HepG2 (cell line): ENCODE data around the gene WDCP. TPM values are rescaled to one million over a fixed set of nuclear protein-coding genes. Genes with fewer than 3 reads are reported as not detected.

ENCODE experiments used
- ATAC-seq: fragments of 200-7000 bp; cut with Tn5 transposase; 3 replicates; pipeline ENCODE4 v1.9.1; 2020; ENCODE audit warnings: mild to moderate bottlenecking, moderate library complexity
- BruUV-seq: library from RNA; stranded (reverse); fragments of 400-500 nt; replicated peaks from 2 replicates; lab custom pipeline; 2021; lab: Mats Ljungman, UMichigan
- CTCF ChIA-PET: fragments of 300-600 bp; formaldehyde crosslinking; extraction: SDS; loops from one replicate; lab custom pipeline; 2021; ENCODE audit warnings: low total read pairs, inconsistent platforms, low intra/inter-chr PET ratio; lab: Yijun Ruan, JAX
- POLR2A ChIA-PET: fragments of 350-600 bp; sonication (Branson Sonifier 250); formaldehyde crosslinking; loops from one replicate; lab custom pipeline; 2020; ENCODE audit warnings: antibody characterized with exemption, inconsistent platforms; lab: Yijun Ruan, JAX
- DNase-seq: peaks from one replicate; pipeline ENCODE4 v3.0.0-alpha.2; 2015; ENCODE audit warnings: low spot score
- FAIRE-seq: peaks from 3 replicates; lab custom pipeline; 2011; peaks lifted over from hg19 to GRCh38; lab: Jason Lieb, UNC
- H2AFZ ChIP-seq: one replicate; pipeline ENCODE4 v1.6.1; 2011; ENCODE audit warnings: low read length, inconsistent platforms
- H3K27ac ChIP-seq: fragments of 300-600 bp; 3 replicates; pipeline ENCODE4 v1.8.0; 2011; ENCODE audit warnings: mixed run types, mild to moderate bottlenecking, mixed read lengths, low read length, inconsistent platforms; ENCODE audit not compliant: insufficient read depth; ENCODE audit errors: extremely low read length
- H3K27me3 ChIP-seq, 2 experiments: fragments of 200-600 bp in 1 of 2; 2 replicates in 1 of 2; 3 replicates in 1 of 2; pipeline versions ENCODE4 v1.6.0 to v1.8.0; 2011; ENCODE audit warnings: low read length in 2 of 2, mild to moderate bottlenecking in 2 of 2, moderate library complexity in 2 of 2, inconsistent platforms in 1 of 2; ENCODE audit not compliant: insufficient read depth in 2 of 2, control insufficient read depth in 1 of 2
- H3K36me3 ChIP-seq, 2 experiments: fragments of 200-600 bp in 1 of 2; replicated peaks in 1 of 2; 2 replicates in 1 of 2; 3 replicates in 1 of 2; pipeline versions ENCODE4 v1.5.1 to v1.8.0; 2011; ENCODE audit warnings: low read length in 2 of 2, inconsistent platforms in 1 of 2; ENCODE audit not compliant: insufficient read depth in 2 of 2, control insufficient read depth in 1 of 2
- H3K4me1 ChIP-seq: 2 replicates; pipeline ENCODE4 v1.5.1; 2012; ENCODE audit warnings: low read length, inconsistent platforms; ENCODE audit not compliant: insufficient read depth
- H3K4me2 ChIP-seq: 2 replicates; pipeline ENCODE4 v1.6.0; 2011; ENCODE audit warnings: low read depth, low read length, inconsistent platforms
- H3K4me3 ChIP-seq, 3 experiments: fragments of 200-600 bp in 1 of 3; sonication (generic), shearing (Covaris generic) in 1 of 3; replicated peaks in 1 of 3; 2 replicates each; pipeline ENCODE4 v1.5.1; 2011 to 2016; ENCODE audit warnings: low read length in 3 of 3, inconsistent platforms in 2 of 3, low read depth in 2 of 3, mild to moderate bottlenecking in 2 of 3, control low read depth in 1 of 3, mixed read lengths in 1 of 3; ENCODE audit not compliant: insufficient read depth in 1 of 3
- H3K79me2 ChIP-seq: one replicate; pipeline ENCODE4 v1.6.1; 2011; ENCODE audit warnings: low read length, inconsistent platforms; ENCODE audit not compliant: insufficient read depth
- H3K9ac ChIP-seq: 2 replicates; pipeline ENCODE4 v1.6.0; 2011; ENCODE audit warnings: mild to moderate bottlenecking, low read depth, low read length, inconsistent platforms; ENCODE audit not compliant: insufficient read depth
- H3K9me3 ChIP-seq: 2 replicates; pipeline ENCODE4 v1.5.1; 2012; ENCODE audit warnings: mild to moderate bottlenecking, low read length
- H4K20me1 ChIP-seq: 2 replicates; pipeline ENCODE4 v1.6.0; 2011; ENCODE audit warnings: inconsistent platforms, mild to moderate bottlenecking, low read length, moderate library complexity; ENCODE audit not compliant: insufficient read depth
- ARNT2 ChIP-seq: sonication (generic); formaldehyde crosslinking; IDR thresholded peaks from 2 replicates; pipeline ENCODE4 v1.8.0; 2022; ENCODE audit warnings: mild to moderate bottlenecking, low read depth, missing genetic modification reagents, moderate library complexity
- KAT8 ChIP-seq: IDR thresholded peaks from 2 replicates; pipeline ENCODE4 v1.6.1; 2016; ENCODE audit warnings: missing genetic modification reagents, missing compliant biosample characterization
- MAFK ChIP-seq, 2 experiments: IDR thresholded peaks in 1 of 2; conservative IDR thresholded peaks in 1 of 2; 2 replicates each; pipeline ENCODE4 v1.6.1; 2011; ENCODE audit warnings: improper control_type of control experiment in 2 of 2, low read length in 2 of 2
- NFKB2 ChIP-seq: sonication (generic); formaldehyde crosslinking; IDR thresholded peaks from 2 replicates; pipeline ENCODE4 v1.4.0; 2020; ENCODE audit warnings: missing genetic modification reagents, borderline replicate concordance
- SP4 ChIP-seq: sonication (generic); formaldehyde crosslinking; IDR thresholded peaks from 2 replicates; pipeline ENCODE4 v1.8.1; 2023; ENCODE audit warnings: mild to moderate bottlenecking, missing genetic modification reagents
- ZNF230 ChIP-seq: sonication (generic); formaldehyde crosslinking; IDR thresholded peaks from 2 replicates; pipeline ENCODE4 v1.4.0; 2020; ENCODE audit warnings: mild to moderate bottlenecking, missing genetic modification reagents
- ZNF670 ChIP-seq: sonication (generic); formaldehyde crosslinking; IDR thresholded peaks from 2 replicates; pipeline ENCODE4 v1.8.0; 2022; ENCODE audit warnings: mild to moderate bottlenecking, missing genetic modification reagents, borderline replicate concordance
- WGBS: methylation state at CpG from one replicate; pipeline ENCODE4 v1.1.6; 2017; ENCODE audit warnings: low lambda C conversion rate; 5-methylcytosine and 5-hydroxymethylcytosine counted together
- in situ Hi-C: cut with HindIII; loops from 2 replicates; pipeline ENCODE4 v1.10.0; 2017; ENCODE audit warnings: low pct_unique_long_range_greater_than_20kb; ENCODE audit not compliant: extremely low pct_ligation_motif_present
- intact Hi-C: fragments of 100-400 bp; cut with micrococcal nuclease; formaldehyde crosslinking; loops from one replicate; pipeline ENCODE4 v1.10.0; 2022; ENCODE audit not compliant: unreplicated experiment
- polyA plus RNA-seq, 8 experiments: library from polyadenylated mRNA; depleted of rRNA in 3 of 8; stranded (reverse) in 7 of 8; unstranded in 1 of 8; fragments of >200 nt; fragmentation: Illumina TruSeq in 4 of 8; extraction: Trizol in 4 of 8; gene quantifications; 2 replicates each; pipeline versions ENCODE4 v1.2.1 to v1.2.3, GENCODE V29; 2011 to 2016; ENCODE audit warnings: low read depth in 4 of 8, missing spikeins in 1 of 8, mixed read lengths in 1 of 8; ENCODE audit not compliant: insufficient read depth in 1 of 8
- total RNA-seq, 5 experiments: library from RNA; depleted of rRNA; stranded (reverse); fragments of >200 nt; fragmentation: Illumina TruSeq; extraction: Trizol; gene quantifications; 2 replicates each; pipeline ENCODE4 v1.2.3, GENCODE V29; 2016; ENCODE audit warnings: low read depth in 1 of 5
- TF ChIP-seq, protein P1 (sequence below): IDR thresholded peaks from 2 replicates; pipeline ENCODE4 v1.6.1; 2016
- TF ChIP-seq, protein P2 (sequence below): sonication (generic); formaldehyde crosslinking; IDR thresholded peaks from 2 replicates; pipeline ENCODE4 v1.4.0; 2020; ENCODE audit warnings: mild to moderate bottlenecking, missing genetic modification reagents
- TF ChIP-seq, protein P3 (sequence below): sonication (generic); formaldehyde crosslinking; IDR thresholded peaks from 2 replicates; pipeline ENCODE4 v1.8.1; 2023; ENCODE audit warnings: mild to moderate bottlenecking, moderate library complexity, missing genetic modification reagents
- TF ChIP-seq, protein P4 (sequence below): sonication (generic); formaldehyde crosslinking; IDR thresholded peaks from 2 replicates; pipeline ENCODE4 v1.8.0; 2022; ENCODE audit warnings: mild to moderate bottlenecking, missing genetic modification reagents, moderate library complexity

Gene WDCP
- total and polyA plus RNA-seq, 2 of the 13 experiments (the other 11 are each of a cell fraction or from before 2014, with no cell fraction given) = 17.4 to 22.6 TPM

DNA sequence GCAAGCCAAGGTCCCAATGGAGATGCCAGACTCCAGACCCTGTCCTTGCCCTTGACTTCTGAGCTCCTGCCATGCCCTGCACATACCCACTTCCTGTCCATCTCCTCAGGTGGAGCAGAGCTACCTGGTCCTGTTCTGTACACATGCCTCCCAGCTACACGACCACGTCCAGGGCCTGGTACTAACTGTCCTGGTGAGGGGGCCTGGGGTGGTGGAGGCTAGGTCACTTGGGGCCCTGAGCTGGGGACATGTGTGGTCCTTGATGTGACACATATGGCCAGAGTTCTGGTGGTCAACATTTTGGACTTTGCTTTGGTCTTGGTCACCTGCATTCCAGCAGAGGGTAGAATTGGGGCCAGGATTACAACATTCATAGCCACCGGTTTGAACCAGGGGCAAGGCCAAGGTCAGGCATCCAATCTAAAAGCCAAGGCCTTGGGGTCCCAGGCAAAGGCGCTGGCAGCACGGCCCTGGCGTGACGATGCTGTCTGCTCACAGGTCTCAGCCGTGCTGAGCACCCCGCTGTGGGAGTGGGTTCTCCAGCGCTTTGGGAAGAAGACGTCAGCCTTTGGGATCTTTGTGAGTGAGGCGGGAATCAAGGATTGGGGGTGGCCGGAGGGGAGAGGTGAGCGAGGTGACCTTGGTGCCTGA is 24.7 kb downstream of the WDCP start:
- POLR2A ChIA-PET = interaction anchor here (0.6 to 5.2 kb wide), 11 partner anchors 7 to 95 kb away, joined by 3 to 23 read pairs (median 10); partner anchors contain the start of genes ATAD2B, SF3B6, TP53I3 and WDCP
- intact Hi-C loops = no loop called here
- no TSS peak for BruUV-seq
- TF ChIP-seq SP4 (CRISPR knock-in tag) (no peak), ARNT2 (CRISPR knock-in tag) (0 out of 2 replicates have a peak, but pooled peaks have one; percentile 20), ZNF230 (CRISPR knock-in tag) (no peak), ZNF670 (CRISPR knock-in tag) (no peak), NFKB2 (CRISPR knock-in tag) (0 out of 2 replicates have a peak, but pooled peaks have one; percentile 58), KAT8 (CRISPR knock-in tag) (peak; percentile 72), MAFK (conservative IDR thresholded peaks at IDR 0.05 in 1 of 2, IDR thresholded peaks at IDR 0.05 in 1 of 2; ENCODE audit: low read length in 2 of 2) (no peak)
- TF ChIP-seq, protein P1, sequence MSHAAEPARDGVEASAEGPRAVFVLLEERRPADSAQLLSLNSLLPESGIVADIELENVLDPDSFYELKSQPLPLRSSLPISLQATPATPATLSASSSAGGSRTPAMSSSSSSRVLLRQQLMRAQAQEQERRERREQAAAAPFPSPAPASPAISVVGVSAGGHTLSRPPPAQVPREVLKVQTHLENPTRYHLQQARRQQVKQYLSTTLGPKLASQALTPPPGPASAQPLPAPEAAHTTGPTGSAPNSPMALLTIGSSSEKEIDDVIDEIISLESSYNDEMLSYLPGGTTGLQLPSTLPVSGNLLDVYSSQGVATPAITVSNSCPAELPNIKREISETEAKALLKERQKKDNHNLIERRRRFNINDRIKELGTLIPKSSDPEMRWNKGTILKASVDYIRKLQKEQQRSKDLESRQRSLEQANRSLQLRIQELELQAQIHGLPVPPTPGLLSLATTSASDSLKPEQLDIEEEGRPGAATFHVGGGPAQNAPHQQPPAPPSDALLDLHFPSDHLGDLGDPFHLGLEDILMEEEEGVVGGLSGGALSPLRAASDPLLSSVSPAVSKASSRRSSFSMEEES (CRISPR knock-in tag) = peak; percentile 50; the same call in 1 of the 2 replicates
- TF ChIP-seq, protein P2, sequence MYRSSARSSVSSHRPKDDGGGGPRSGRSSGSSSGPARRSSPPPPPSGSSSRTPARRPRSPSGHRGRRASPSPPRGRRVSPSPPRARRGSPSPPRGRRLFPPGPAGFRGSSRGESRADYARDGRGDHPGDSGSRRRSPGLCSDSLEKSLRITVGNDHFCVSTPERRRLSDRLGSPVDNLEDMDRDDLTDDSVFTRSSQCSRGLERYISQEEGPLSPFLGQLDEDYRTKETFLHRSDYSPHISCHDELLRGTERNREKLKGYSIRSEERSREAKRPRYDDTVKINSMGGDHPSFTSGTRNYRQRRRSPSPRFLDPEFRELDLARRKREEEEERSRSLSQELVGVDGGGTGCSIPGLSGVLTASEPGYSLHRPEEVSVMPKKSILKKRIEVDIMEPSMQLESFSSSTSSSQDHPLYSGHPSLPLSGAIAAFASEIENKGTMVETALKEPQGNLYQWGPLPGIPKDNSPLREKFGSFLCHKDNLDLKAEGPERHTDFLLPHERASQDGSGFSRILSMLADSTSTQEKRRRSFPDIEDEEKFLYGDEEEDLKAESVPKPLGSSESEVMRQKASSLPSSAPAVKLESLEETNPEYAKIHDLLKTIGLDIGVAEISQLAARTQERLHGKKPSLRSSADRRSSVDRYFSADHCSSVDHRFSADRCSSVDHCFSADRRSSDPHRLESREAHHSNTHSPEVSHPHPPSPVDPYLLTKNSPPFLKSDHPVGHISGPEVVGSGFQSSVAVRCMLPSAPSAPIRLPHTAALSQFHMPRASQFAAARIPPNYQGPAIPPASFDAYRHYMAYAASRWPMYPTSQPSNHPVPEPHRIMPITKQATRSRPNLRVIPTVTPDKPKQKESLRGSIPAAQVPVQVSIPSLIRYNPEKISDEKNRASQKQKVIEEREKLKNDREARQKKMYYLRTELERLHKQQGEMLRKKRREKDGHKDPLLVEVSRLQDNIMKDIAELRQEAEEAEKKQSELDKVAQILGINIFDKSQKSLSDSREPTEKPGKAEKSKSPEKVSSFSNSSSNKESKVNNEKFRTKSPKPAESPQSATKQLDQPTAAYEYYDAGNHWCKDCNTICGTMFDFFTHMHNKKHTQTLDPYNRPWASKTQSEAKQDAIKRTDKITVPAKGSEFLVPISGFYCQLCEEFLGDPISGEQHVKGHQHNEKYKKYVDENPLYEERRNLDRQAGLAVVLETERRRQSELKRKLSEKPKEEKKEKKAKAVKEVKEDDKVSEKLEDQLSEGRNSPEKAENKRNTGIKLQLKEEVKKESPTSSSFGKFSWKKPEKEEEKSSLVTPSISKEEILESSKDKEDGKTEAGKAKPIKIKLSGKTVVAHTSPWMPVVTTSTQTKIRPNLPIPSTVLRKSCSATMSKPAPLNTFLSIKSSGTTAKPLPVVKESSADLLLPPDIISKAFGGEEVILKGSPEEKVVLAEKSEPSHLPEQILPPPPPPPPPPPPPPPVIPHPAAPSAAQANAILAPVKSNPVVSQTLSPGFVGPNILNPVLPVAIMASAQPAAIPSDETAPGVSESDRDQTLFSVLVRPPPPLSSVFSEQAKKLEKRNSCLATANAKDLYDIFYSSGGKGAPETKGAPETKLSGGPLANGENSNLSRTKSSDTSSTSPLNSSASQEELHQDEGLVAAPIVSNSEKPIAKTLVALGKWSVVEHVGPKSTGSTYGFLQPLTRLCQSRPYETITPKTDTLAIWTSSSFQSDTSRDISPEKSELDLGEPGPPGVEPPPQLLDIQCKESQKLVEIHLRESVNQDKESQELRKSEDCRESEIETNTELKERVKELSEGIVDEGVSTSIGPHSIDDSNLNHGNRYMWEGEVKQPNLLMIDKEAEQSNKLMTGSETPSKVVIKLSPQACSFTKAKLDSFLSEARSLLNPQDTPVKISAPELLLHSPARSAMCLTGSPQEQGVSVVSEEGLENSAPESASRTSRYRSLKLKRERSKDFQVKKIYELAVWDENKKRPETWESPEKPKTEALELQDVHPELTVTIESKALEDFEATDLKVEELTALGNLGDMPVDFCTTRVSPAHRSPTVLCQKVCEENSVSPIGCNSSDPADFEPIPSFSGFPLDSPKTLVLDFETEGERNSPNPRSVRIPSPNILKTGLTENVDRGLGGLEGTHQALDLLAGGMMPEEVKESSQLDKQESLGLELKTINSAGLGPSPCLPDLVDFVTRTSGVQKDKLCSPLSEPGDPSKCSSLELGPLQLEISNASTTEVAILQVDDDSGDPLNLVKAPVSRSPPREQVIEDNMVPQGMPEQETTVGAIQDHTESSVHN (CRISPR knock-in tag) = peak; percentile 50; the same call in 1 of the 2 replicates
- TF ChIP-seq, protein P3, sequence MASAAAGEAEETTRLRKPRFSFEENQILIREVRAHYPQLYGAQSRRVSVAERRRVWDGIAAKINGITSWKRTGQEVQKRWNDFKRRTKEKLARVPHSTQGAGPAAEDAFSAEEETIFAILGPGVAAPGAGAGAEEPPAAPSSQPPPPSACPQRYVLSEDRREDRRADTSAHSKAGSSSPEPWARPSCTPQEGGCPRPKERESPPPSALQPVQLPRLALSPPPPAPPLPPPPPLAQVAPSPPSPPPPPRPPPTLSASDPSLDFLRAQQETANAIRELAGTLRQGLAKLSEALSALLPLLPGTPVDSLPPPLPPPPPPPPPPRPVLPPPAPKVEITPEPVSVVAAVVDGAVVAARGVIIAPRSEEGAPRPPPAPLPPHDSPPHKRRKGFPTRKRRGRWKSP = 0 out of 2 replicates have a peak, but pooled peaks have one; percentile 54
- TF ChIP-seq, protein P4, sequence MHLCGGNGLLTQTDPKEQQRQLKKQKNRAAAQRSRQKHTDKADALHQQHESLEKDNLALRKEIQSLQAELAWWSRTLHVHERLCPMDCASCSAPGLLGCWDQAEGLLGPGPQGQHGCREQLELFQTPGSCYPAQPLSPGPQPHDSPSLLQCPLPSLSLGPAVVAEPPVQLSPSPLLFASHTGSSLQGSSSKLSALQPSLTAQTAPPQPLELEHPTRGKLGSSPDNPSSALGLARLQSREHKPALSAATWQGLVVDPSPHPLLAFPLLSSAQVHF (CRISPR knock-in tag) = no peak

More for the DNA sequence above, 24.7 kb downstream of the WDCP start:
- DNase-seq (peak; percentile 79), ATAC-seq (peak; percentile 62), FAIRE-seq (peak; percentile 62)
- Histone ChIP-seq H3K4me3 (0 out of 6 replicates have a peak overlapping the region, but pooled peaks of 1 of the 3 experiments have one; percentile 6), H3K79me2 (no peaks in the 10 kb centered on the region), H2AFZ (no peak overlapping the region), H3K36me3 (peaks cover 8 to 20% of the 10 kb centered on the region in 2 experiments; a peak in 4 of 5 replicates), H3K9me3 (no peaks in the 10 kb centered on the region), H3K4me2 (peak overlapping the region; percentile 41), H4K20me1 (no peaks in the 10 kb centered on the region), H3K27ac (peak overlapping the region; percentile 41), H3K9ac (no peak overlapping the region), H3K4me1 (peaks cover 37% of the 10 kb centered on the region), H3K27me3 (no peaks in the 10 kb centered on the region)
- WGBS = 44% methylated on average over 14 of the region's 14 CpGs
- in situ Hi-C loops = loop anchor here (5.0 to 10.0 kb wide), 2 partner anchors 40 to 142 kb away; no protein-coding TSS in a partner anchor
- CTCF ChIA-PET = interaction anchor here (3.2 to 3.4 kb wide), 2 partner anchors 38 to 142 kb away, joined by 36 to 37 read pairs; no protein-coding TSS in a partner anchor
